SH-SY5Y (cell line): ENCODE measurements around the gene SMAD3.

Experiments
- GATA2 ChIP-seq: IDR thresholded peaks from 2 replicates; pipeline ENCODE4 v1.6.1; 2011; ENCODE audit warnings: mild to moderate bottlenecking, low read depth, low read length
- GATA3 ChIP-seq: IDR thresholded peaks from 2 replicates; pipeline ENCODE4 v1.6.1; 2011; ENCODE audit warnings: low read depth, mild to moderate bottlenecking, low read length, moderate library complexity

SMAD3 gene

GRCh38 chr15:67224889-67225288 lies 159.5 kb downstream of the SMAD3 start:
- TF ChIP-seq GATA3 (no peak), GATA2 (no peak)

- TF ChIP-seq GATA2: no peak
- no peak for TF ChIP-seq GATA3
These were observed 159.9 kb downstream of the SMAD3 start for GRCh38 chr15:67225336-67225735.

GRCh38 chr15:67227431-67227830 lies 162.0 kb downstream of the SMAD3 start:
- TF ChIP-seq GATA2 (no peak), GATA3 (no peak)

GRCh38 chr15:67227846-67228245 lies 162.4 kb downstream of the SMAD3 start:
- no peak for TF ChIP-seq GATA3
- no peak for TF ChIP-seq GATA2

- TF ChIP-seq GATA3 (no peak), GATA2 (no peak)
These were observed 162.9 kb downstream of the SMAD3 start for GRCh38 chr15:67228286-67228685.

GRCh38 chr15:67230504-67230903 lies 165.1 kb downstream of the SMAD3 start:
- TF ChIP-seq GATA3 (no peak), GATA2 (no peak)

GRCh38 chr15:67232591-67232990 lies 167.2 kb downstream of the SMAD3 start:
- no peak for TF ChIP-seq GATA2
- no peak for TF ChIP-seq GATA3

GRCh38 chr15:67240235-67241131 lies 175.1 kb downstream of the SMAD3 start:
- TF ChIP-seq GATA2 (no peak), GATA3 (no peak)

GRCh38 chr15:67241132-67241855 lies 175.9 kb downstream of the SMAD3 start:
- TF ChIP-seq GATA2 (no peak), GATA3 (no peak)

GRCh38 chr15:67242708-67243111 lies 177.3 kb downstream of the SMAD3 start:
- no peak for TF ChIP-seq GATA3
- TF ChIP-seq GATA2: no peak
